Amygdala (tissue), 56 donors: ENCODE measurements around the gene NDUFV3.
"Not testable (repeated sequence)": the region's sequence is repeated elsewhere in the genome, so short reads cannot be mapped to it uniquely, and the experiment has no call there.

Experiments used
- DNase-seq, 56 donors: peaks; one replicate each; lab custom pipeline; 2025; lab: John Stamatoyannopoulos, UW

Gene NDUFV3

DNA sequence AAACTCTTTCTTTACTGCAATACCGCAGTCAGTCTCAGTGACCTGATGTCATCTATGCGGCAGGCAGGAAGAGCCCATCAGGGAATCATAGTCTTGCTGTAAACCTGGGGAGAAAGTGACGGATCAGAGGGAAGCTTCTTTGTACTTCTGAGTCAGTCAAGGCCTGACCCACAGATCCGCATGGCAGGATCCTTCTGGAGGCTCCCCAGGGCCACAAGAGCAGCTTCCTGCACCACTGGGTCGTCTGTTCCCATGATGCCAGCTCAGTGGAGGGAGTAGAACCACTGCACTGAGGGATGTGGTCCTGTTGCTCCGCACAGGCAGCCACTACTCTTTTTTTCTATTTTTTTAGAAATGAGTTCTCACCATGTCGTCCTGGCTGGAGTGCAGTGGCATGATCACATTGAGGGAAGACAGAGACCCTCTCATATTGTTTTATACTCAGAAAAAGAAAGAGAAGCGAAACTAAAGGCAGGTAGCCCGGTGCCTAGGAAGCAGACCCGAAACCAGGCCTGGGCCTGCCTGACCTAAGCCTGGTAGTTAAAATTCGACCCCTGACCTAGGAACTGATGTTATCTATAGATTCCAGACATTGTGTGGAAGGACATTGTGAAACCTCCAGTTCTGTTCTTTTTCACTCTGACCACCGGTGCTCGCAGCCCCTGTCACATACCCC is 38.6 kb downstream of the NDUFV3 start:
- DNase-seq: no peak

DNA sequence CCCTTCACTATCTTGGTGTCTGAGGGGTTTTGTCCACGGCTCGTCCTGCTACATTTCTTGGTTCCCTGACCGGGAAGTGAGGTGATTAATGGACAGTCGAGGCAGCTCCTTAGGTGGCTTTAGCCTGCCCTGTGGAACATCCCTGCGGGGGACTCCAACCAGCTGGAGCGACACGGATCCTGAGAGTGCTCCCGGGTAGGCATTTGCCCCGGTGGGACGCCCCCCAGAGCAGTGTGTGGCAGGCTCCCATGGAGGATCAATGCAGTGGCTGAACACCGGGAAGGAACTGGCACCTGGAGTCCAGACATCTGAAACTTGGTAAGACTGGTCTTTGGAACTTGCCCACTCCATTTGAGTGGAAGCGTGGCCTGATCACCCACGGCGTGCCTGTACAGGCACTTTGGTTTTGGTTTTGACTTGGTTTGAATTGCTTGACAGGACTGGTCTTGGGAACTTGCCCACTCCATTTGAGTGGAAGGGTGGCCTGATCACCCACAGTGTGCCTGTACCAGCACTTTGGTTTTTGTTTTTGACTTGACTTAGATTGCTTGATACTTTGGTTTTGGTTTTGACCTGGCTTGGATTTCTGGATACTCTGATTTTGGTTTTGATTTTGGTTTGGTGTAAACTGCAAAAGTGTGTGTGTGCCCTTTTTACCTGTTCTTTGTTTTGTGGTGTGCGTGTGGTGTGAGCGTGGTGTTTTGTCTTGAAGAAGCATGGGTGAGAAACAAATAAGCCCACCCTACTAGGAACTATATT is 39.4 kb downstream of the NDUFV3 start:
- DNase-seq: not testable (repeated sequence)

DNA sequence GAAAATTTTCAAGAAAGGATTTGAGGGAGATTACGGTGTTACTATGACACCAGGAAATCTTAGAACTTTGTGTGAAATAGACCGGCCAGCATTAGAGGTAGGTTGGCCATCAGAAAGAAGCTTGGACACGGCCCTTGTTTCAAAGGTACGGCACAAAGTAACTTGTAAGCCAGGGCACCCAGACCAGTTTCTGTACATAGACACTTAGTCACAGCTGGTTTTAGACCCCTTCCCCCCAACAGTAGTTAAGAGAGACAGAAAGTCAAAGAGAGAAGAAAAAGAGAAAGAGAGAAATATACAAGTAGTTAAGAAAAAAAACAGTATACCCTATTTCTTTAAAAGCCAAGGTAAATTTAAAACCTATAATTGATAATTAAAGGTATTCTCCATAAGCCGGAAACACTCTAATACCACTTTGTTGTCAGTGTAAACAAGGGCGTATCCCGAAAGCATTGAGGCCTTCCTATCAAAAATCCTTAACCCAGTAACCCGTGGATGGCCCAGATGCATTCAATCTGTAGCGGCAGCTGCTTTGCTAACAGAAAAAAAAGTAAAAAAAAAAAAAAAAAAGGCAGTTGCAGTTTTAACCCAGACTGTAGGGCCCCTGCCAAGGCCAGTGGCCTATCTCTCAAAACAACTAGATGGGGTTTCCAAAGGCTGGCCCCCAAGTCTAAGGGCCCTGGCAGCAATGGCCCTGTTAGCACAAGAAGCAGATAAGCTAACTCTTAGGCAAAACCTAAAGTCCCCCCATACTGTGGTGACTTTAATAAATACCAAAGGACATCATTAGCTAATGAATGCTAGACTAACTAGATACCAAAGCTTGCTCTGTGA is 40.2 kb downstream of the NDUFV3 start:
- DNase-seq: not testable (repeated sequence)

DNA sequence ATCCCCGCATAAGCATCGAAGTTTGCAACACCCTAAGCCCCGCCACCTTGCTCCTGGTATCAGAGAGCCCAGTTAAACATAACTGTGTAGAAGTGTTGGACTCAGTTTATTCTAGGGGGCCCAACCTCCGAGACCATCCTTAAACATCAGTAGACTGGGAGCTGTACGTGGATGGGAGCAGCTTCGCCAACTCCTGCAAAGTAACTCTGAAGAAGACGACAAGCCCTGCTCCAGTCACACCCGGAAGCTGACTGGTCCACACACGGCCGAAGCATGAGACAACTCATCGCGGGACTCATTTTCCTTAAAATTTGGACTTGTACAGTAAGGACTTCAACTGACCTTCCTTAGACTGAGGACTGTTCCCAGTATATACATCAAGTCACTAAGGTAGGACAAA is 40.9 kb downstream of the NDUFV3 start:
- not testable (repeated sequence) for DNase-seq

DNA sequence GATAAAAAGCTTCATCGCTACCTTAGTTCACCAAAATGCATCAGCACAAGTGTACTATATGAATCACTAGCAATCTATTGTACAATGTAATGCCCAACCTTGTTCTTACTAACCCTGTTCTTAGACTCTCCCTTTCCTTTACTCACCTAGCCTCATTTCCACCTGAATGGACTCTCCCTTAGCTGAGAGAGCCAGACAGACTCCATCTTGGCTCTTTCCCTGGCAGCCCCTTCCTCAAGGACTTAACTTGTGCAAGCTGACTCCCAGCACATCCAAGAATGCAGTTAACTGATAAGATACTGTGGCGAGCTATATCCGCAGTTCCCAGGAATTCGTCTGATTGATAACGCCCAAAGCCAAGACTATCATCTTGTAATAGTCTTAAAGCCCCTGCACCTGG is 43.3 kb downstream of the NDUFV3 start:
- DNase-seq: not testable (repeated sequence)

DNA sequence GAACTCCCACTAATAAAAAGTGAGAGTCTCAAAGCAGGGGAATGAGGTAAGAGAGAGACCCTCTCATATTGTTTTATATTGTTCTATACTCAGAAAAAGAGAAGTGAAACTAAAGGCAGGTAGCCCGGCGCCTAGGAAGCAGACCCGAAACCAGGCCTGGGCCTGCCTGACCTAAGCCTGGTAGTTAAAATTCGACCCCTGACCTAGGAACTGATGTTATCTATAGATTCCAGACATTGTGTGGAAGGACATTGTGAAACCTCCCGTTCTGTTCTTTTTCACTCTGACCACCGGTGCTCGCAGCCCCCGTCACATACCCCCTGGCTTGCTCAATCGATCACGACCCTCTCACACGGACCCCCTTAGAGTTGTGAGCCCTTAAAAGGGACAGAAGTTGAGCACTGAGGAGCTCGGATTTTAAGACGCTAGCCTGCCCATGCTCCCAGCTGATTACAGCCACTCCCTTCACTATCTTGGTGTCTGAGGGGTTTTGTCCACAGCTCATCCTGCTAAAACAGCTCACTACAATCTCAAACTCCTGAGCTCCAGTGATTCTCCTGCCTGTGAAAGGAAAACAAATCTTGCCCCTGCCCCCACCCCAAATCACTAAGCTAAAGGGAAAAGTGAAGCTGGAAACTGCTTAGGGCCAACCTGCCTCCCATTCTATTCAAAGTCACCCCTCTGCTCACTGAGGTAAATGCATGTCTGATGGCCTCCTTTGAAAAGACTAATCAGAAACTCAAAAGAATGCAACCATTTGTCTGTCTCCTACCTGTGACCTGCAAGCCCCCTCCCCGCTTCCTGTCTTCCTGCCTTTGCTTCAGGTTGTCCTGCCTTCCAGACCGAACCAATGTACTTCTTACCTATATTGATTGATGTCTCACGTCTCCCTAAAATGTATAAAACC is 44.2 kb downstream of the NDUFV3 start:
- not testable (repeated sequence) for DNase-seq

DNA sequence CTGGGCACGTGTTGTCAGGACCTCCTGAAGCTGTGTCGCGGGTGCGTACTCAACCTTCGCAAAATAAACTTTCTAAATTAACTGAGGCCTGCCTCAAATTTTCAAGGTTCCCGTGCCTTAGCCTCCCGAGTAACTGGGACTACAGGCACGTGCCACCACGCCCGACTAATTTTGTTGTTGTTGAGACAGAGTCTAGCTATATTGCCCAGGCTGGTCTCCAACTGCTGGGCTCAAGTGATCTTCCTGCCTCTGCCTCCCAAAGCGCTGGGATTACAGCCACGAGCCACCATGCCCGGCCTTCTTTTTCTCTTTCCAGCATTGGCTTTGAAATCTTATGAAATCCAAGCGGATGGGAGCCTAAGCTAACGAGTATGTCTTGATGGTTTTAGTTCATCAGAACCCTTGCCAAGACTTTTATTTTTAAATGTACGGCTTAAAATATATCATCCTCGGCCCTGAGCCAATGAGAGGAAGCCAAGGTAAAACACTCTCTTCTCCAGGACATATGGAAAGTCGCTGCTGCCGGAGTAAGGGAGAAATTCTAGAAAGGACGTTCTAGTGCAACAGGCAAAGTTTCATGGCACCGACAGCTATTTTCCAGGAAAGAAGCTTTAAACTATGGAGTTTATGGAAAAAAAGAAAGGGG is 45.0 kb downstream of the NDUFV3 start:
- no peak for DNase-seq

DNA sequence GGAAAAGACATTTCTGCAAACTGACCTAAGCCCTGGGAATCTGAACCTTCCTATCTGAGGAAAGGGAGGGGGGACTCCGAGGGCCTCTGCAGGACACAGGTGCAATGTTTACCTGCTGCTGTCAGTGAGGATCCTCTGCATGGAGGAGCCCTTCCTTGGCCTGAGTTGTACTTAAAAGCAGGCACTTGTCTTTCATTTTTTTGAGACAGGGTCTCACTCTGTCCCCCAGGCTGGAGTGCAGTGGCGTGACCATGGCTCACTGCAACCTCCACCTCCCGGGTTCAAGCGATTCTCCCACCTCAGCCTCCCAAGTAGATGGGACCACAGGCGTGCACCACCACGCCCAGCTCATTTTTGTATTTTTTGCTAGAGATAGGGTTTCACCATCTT is 45.5 kb downstream of the NDUFV3 start:
- not testable (repeated sequence) for DNase-seq

DNA sequence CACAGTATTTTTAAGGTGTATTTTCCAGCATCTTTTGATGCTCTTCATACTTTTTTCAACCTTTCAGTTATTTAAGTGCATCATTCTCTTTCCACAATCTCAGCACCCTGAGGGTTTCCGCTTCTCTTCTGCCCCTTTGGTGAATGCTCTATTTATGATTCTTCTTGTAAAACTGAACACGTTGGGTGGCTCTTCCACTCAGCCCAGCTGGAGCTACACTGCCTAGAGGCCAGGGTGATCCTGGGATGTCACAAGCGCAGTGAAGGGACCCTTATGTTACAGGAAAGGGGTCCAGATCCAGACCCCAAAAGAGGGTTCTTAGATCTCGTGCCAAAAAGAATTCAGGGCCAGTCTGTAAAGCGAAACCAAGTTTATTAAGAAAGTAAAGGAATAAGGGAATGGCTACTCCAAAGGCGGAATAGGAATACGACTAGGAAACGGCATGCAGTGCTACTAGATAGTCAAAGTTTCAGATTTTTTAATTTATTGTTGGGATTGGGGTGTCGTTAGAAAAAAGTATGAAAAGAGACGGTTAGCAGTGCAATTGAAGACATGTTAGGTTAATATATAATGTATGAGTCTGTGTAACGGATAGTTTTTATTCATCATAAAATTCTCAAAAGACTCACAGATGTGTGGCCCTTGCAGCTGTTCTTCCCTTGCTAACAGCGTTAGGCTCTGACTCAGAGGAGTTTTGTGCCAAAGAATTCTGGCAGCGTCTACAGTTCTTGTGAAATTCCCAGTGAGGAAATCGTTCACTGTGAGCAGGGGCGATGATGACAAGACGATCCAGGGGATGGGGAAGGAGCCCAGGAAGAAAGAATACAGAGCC is 46.7 kb downstream of the NDUFV3 start:
- DNase-seq: peak in 43 of 56 donors; percentile 3 to 84 (median 45)

DNA sequence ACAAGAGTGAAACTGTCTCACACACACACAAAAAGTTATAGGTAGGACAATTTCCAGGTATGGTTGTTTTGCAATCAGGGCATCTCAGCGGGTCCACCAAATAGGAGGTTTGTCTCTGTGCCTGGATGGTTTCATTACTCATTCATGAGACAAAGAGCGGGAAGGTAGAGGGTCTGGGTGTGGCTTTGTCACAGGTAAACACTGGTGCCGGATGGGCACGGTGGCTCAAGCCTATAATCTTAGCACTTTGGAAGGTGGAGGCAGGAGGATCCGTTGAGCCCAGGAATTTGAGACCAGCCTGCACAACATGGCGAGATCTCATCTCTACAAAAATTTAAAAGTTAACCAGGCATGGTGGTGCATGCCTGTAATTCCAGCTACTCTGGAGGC is 48.6 kb downstream of the NDUFV3 start:
- no peak for DNase-seq

DNA sequence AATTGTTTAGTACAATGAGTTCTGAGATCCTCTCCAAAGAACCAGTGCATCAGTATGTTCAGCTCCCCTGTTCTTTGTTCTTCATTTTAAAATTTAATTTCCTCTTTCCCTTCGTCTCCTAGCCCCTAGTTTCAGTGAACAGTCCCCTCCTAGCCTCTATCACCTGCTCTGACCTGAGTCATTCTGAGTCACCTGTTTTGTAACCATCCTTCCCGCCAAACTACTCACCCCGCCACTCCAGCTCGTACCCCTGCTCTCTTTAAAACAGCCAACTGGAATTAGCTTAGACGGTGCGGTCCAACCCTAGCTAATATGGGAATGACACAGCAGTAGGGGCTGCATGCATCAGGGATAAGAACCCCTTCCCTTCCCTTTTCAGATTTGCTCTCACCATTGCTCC is 49.1 kb downstream of the NDUFV3 start:
- DNase-seq: no peak

DNA sequence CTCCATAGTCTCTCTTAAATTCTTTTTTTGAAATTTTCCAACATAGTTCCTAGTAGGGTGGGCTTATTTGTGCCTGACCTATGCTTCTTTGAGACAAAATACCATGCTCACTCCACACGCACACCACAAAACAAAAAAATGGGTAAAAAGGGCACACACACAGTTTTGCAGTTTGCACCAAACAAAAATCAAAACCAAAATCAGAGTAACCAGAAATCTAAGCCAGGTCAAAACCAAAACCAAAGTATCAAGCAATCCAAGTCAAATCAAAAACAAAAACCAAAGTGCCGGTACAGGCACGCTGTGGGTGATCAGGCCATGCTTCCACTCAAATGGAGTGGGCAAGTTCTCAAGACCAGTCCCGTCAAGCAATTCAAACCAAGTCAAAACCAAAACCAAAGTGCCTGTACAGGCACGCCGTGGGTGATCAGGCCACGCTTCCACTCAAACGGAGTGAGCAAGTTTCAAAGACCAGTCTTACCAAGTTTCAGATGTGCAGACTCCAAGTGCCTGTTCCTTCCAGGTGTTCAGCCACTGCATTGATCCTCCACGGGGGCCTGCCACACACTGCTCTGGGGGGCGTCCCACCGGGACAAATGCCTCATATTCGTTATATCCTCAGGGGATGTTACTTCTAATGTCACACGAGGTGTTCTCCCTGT is 56.1 kb downstream of the NDUFV3 start:
- not testable (repeated sequence) for DNase-seq

DNA sequence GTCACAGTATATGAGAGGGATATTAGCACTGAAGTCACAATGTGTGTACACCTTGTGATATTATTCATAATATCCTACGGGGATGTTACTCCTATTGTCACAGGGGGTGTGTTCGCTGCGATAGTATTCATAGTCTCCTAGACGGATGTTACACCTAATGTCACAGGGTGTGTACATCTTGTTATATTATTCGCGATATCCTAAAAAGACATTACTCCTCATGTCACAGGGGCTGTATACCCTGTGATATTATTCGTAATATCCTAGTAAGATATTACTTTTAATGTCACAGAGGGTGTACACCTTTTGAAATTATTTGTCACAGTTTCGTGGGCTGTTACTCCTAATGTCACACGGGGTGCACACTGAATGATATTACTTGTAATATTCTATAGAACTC is 58.1 kb downstream of the NDUFV3 start:
- not testable (repeated sequence) for DNase-seq

DNA sequence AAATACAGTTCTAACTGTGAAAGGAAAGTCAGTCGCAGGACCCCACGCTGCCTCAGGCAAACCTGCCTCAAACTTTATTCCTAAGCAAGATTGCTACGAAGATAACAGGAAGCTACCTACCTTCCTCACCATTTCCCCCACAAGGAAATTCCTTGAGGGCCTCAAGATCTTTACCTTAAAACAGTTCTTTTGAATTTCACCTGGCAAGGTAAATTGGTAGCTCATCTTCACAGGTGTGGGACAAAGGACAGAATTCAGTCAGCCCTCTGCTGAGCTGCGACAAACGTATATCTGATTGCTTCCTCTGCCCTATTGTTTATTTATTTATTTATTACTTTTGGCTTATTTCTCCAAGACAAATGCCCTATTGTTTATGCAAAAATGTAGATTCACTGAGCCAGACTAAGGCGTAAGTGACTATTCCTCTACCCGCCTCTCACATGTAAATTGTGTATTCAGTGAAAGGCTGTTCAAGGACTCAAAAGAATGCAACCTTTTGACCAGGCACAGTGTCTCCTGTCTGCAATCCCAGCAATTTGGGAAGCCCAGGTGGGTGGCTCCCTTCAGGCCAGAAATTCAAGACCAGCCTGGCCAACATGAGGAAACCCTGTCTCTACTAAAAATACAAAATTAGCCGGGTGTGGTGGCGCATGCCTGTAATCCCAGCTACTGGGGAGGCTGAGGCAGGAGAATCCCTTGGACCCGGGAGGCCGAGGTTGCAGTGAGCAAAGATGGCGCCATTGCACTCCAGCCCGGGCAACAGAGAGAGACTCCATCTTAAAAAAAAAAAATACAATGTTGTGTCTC is 63.9 kb downstream of the NDUFV3 start:
- peak in 19 of 56 donors; percentile 43 to 99 (median 90) for DNase-seq

DNA sequence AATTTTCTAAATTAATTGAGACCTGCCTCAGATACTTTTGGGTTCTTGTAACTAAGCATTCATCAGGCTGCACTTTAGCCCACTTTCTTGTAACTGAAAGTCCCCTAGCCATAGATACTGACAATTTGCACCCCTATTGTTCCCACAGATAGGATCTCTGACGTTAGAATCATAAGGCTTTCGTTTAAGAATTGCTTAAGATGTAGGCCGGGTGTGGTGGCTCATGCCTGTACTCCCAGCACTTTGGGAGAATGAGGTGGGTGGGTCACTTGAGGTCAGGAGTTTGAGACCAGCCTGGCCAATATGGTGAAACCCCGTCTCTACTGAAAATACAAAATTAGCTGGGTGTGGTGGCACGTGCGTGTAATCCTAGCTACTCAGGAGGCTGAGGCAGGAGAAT is 65.0 kb downstream of the NDUFV3 start:
- DNase-seq: not testable (repeated sequence)

DNA sequence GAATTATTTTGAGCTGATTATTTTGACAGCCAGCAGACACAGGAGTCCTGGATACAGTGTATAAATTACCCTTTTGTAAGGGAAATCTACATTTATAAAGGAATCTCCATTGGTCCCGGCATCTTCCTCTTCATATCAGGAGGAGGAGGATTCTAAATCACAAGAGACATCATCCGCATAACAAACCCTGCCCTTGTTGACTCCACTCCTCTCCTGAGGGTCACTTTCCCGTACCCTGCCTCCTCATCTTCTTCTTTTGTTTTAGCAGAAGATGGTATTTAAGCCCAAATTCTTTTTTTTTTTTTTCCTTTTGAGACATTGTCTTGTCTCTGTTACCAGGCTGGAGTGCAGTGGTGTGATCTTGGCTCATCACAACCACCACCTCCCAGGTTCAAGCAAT is 66.6 kb downstream of the NDUFV3 start:
- DNase-seq: no peak

DNA sequence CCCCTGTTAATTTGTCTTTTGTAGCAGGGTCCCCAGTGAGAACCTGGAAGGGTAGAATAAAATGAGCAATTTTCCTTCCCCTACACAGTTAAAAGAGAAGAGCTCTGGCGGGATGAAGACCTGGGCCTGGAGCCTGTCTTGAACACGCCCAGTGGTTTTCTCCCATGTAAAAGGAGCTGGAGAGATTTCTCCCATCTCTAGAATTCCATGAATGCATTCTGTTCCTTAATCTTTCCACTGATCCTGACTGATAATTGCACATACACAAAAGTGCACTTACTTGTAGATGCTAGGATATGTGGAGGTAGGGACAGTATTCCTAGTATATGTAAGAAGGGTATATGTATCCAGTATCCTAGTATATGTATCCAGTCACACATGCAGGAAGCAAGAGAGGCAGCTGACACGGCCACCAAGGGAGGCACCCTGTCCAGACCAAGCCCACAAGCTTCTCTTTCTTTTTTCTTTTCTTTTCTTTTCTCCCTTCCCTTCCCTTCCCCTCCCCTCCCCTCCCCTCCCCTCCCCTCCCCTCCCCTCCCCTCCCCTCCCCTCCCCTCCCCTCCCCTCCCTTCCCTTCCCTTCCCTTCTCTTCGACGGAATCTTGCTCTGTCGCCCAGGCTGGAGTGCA is 69.4 kb downstream of the NDUFV3 start:
- DNase-seq: no peak
